HG03280 (cell line): ENCODE measurements around the gene TEX19.

Source experiments
- ATAC-seq: cut with Tn5 transposase; IDR thresholded peaks from one replicate; pipeline ENCODE4 v1.9.1; 2021; ENCODE audit warnings: mild to moderate bottlenecking, moderate library complexity; ENCODE audit not compliant: unreplicated experiment

Gene TEX19

GRCh38 chr17:82388223-82388921, 29.3 kb downstream of the TEX19 start:
- no peak for ATAC-seq

GRCh38 chr17:82388922-82389283, 29.9 kb downstream of the TEX19 start:
- no peak for ATAC-seq

- no peak for ATAC-seq
These were observed 30.3 kb downstream of the TEX19 start for GRCh38 chr17:82389379-82389778.

DNA sequence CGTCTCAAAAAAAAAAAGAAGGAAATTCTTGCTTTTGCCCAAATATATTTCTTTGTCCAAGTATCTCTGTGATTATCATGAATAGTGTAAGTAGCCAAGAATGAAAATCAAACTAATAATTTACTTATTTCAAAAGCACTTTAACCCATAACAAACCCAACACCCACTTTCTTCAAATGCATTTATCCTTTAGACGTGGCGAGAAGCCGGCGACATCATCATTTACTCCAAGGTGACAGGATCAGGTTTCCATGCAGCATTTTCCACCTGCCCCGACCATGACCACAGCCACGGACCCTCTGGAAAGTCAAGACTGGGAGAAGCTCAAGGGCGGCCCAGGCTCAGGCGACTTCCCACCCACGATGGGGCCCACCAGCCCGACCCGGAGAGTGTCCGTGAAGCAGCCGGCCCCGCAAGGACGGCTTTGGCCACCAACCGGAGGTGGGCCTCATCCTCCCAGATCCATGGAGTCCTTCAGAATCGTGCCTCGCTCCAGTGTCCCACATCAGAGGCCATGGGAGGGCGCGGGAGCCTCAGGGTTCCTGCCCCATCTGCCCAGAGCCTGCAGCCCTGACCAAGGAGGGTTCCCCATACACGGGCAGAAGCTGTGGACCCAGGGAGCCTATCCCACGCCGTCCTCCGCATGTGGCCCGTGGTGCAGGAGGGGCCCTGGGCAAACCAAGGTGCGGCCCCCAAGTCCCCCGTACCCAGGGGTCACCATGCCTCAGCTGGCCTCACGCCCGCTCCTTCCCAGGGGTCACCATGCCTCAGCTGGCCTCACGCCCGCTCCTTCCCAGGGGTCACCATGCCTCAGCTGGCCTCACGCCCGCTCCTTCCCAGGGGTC, 31.2 kb downstream of the TEX19 start:
- ATAC-seq, result no peak

DNA sequence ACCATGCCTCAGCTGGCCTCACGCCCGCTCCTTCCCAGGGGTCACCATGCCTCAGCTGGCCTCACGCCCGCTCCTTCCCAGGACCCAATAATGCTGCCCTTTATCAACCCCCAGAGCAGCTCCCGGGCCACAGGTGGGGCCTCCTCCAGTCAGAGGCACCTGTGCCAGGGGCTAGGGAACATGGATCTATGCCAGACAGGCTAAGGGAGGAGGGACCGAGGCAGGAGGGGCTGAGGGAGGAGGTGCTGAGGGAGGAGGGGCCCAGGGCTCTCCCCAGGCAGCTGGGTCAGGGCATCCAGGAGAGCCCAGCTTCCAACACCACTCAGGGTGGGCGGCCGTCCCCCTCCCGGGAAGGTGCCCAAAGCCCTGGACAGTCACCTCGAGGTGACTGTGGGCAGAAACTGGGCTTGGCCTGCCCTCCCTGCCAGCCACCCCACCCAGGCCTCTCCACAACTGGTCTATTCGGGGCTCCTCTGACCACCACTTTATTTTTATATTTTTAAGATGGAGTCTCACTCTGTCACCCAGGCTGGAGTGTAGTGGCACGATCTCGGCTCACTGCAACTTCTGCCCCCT, 31.9 kb downstream of the TEX19 start:
- ATAC-seq, result no peak

DNA sequence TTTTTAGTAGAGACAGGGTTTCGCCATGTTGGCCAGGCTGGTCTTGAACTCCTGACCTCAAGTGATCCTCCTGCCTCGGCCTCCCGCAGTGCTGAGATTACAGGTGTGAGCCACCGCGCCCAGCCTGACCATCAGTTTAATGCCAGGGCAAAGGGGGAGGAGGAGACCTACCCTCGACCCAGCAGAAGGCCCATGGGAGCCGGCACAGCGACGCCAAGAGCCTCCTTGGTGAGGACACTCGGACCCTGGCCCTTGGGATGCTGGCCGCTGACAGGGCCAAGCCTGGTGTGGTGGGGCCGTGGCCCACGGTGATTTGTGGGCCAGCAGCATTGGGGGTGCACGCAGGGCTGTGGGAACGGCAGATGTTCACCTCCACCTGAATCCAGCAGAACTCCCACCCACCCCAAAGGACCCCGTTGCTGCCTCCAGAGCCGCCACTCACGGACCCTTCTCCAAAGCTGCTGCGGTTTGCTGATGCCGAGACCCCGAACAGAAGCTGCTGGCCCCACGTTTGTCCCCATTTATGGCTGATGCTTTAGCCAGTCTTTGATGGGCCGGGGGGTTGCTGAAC, 32.5 kb downstream of the TEX19 start:
- no peak for ATAC-seq

- ATAC-seq, result no peak
These were observed 33.3 kb downstream of the TEX19 start for GRCh38 chr17:82392209-82392920.

DNA sequence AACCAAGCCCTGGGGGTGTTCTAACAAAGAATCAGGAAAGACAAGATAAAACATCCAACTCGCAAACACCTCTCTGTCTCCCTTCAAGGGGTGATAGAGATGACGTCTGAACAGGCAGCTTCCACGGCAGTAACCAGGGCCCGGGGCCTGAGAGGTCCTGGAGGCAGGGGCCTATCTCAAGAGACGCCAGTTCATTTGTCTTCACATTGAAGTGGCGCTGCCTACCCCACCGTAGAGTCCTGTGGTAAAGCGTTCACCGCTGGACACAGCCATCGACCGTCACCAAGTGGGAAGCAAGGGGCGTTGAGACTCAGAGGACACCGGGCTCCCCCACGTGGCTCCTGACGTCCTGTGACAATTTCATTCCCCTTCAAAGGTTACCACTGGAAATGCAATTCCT, 33.9 kb downstream of the TEX19 start:
- no peak for ATAC-seq

- no peak for ATAC-seq
These were observed 35.2 kb downstream of the TEX19 start for GRCh38 chr17:82394278-82394677.

GRCh38 chr17:82396601-82397435, 37.8 kb downstream of the TEX19 start:
- ATAC-seq, result no peak

DNA sequence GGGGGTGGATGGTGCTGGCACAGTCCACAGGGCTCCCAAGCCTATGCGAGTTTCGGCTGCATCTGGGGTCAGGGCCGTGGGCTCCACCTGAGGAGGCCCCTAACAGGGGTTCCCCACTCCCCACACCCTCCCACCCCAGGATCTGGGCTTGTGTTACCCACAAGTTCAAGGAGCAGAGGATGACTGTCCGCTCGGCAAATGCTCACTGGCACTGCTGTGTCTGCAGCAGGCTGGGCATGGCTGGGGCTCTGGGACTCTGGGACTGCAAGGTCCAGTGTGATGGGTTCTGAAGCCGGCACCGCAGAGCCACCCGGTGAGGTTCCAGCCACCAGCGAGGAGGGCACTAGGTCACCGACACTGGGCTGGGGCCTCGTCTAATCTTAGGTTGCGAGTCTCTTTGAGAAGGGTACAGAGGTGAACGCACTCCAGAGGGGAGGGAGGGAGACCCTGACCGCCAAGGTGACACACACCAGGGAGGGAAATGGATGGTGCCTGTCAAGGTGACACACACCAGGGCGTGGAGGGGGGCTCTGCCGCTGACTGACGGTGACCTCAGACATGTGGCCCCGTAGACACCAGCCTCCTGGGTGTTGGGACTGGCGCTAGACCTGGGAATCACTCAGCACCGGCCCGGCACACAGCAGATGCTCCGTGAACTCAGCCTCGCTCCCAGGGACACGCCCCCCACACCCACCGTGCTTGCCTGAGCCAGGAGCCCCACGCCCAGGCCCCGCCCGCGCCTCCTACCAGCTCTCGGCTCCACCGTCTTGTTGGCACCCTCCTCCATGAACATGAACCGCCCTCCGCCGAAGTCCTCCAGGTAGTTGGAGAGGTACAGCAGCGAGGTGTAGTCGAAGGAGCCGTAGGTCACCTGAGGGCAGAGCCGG, 38.6 kb downstream of the TEX19 start:
- no peak for ATAC-seq

- no peak for ATAC-seq
These were observed 40.0 kb downstream of the TEX19 start for GRCh38 chr17:82399041-82399441.

DNA sequence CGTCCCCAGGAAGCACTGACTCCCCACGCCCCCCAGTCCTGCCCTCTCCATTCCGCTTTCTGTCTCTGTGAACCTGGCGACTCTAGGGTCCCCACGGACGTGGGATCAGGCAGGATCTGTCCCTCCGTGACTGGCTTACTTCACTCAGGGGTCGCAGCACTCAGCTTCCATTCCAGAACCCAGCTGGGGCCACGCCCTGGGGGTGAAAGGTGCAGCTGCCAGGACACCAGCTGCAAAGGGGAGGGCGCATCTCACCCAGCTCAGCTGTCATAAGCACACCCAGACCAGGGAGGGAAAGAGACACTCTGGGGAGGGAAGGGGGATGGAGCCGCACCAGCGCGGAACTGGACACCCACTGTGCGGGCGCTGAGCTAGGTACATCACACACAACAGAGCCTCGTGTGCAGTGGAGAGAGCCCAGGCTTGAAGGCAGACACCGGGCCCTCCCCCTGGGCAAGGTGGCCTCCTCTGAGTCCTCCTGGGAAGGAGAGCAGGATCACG, 40.6 kb downstream of the TEX19 start:
- ATAC-seq, result no peak

DNA sequence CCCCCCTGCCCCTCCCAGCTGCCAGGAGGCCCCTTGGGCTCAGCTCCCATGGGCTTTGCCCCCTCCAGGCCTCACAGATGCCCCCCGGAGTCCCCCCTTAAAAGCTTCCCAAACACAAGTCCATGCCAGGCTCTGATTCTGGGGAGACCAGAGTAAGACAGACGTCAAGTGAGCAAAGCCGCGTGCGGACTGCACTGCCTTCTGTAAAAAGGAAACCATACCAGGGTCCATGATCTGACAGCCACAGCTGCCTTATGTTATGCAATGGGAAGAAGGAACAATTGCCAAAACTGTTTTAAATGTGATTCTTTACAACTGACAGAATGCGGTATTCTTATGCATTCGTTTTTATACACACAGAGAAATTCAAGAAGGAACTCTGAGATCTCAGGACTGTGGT, 41.2 kb downstream of the TEX19 start:
- no peak for ATAC-seq

DNA sequence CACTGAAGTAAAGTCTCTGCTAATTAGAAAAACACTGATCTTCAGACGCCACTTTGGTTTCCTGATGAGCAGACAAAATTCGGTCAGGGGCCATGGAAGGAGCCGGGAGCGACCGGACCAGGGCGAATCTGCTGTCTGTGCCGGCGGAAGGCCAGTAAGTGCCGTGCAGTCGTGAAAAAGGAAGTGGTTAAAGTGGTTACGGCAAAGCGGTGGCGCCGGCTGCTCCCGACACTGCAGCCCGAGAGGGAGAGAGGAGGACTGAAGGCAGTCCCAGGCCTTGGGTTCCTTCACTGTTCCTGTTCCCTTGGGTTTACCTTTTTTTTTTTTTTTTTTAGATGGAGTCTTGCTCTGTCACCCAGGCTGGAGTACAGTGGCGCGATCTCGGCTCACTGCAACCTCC, 41.8 kb downstream of the TEX19 start:
- no peak for ATAC-seq

- ATAC-seq, result no peak
These were observed 43.8 kb downstream of the TEX19 start for GRCh38 chr17:82402865-82403264.

GRCh38 chr17:82403662-82404660, 44.9 kb downstream of the TEX19 start:
- ATAC-seq, result no peak

GRCh38 chr17:82405051-82405450, 46.0 kb downstream of the TEX19 start:
- no peak for ATAC-seq
